ENCODE data around the gene SUPT3H. TPM values are rescaled to one million over a fixed set of nuclear protein-coding genes. Genes with fewer than 3 reads are reported as not detected.

The SUPT3H gene
- total RNA-seq, 3 donors from 2014 or later, result 6.9 to 15.1 (median 13.6) TPM

- Histone ChIP-seq H3K9me3 (no peaks in the 10 kb centered on the region), H3K4me3 (no peak overlapping the region), H3K36me3 (no peaks in the 10 kb centered on the region), H3K27ac (no peak overlapping the region), H3K4me1 (peaks cover 0 to 10% of the 10 kb centered on the region in 2 donors), H3K27me3 (peaks cover 0 to 19% of the 10 kb centered on the region in 2 donors)
- intact Hi-C loops (cut with DNase I; ENCODE audit: low total_unique reads), result no loop called here
- DNase-seq (ENCODE audit: low spot score in 2 of 2), result no peak
- TF ChIP-seq POLR2A (IDR thresholded peaks at IDR 0.05) (no peak), POLR2AphosphoS5 (IDR thresholded peaks at IDR 0.05) (no peak), CTCF (IDR thresholded peaks at IDR 0.05) (no peak)
These were observed 38.2 kb upstream of the SUPT3H start for GRCh38 chr6:45415788-45416518.

GRCh38 chr6:45415315-45415714, 37.6 kb upstream of the SUPT3H start:
- H3K27me3 ChIP-seq, result peaks cover 0 to 13% of the 10 kb centered on the region in 2 donors
- H3K9me3 ChIP-seq, result no peaks in the 10 kb centered on the region
- H3K4me3 ChIP-seq, result no peak overlapping the region
- intact Hi-C loops (cut with DNase I; ENCODE audit: low total_unique reads), result no loop called here
- TF ChIP-seq POLR2AphosphoS5 (IDR thresholded peaks at IDR 0.05) (no peak), POLR2A (IDR thresholded peaks at IDR 0.05) (no peak), CTCF (IDR thresholded peaks at IDR 0.05) (no peak)
- no peaks in the 10 kb centered on the region for H3K36me3 ChIP-seq
- peaks cover 0 to 3% of the 10 kb centered on the region in 2 donors for H3K4me1 ChIP-seq
- no peak for DNase-seq (ENCODE audit: low spot score in 2 of 2)
- H3K27ac ChIP-seq, result no peak overlapping the region

GRCh38 chr6:45411959-45412358, 34.2 kb upstream of the SUPT3H start:
- TF ChIP-seq POLR2A (IDR thresholded peaks at IDR 0.05), result no peak
- TF ChIP-seq POLR2AphosphoS5 (IDR thresholded peaks at IDR 0.05), result no peak
- TF ChIP-seq CTCF (IDR thresholded peaks at IDR 0.05), result no peak
- Histone ChIP-seq H3K4me1 (no peaks in the 10 kb centered on the region), H3K9me3 (no peaks in the 10 kb centered on the region), H3K27ac (no peak overlapping the region), H3K36me3 (no peaks in the 10 kb centered on the region), H3K27me3 (no peaks in the 10 kb centered on the region), H3K4me3 (no peak overlapping the region)
- intact Hi-C loops (cut with DNase I; ENCODE audit: low total_unique reads), result no loop called here
- DNase-seq (ENCODE audit: low spot score in 2 of 2), result no peak

GRCh38 chr6:45400021-45400420, 22.3 kb upstream of the SUPT3H start:
- intact Hi-C loops (cut with DNase I; ENCODE audit: low total_unique reads), result no loop called here
- H3K4me1 ChIP-seq, result no peaks in the 10 kb centered on the region
- DNase-seq (ENCODE audit: low spot score in 2 of 2), result no peak
- TF ChIP-seq POLR2A (IDR thresholded peaks at IDR 0.05), result no peak
- TF ChIP-seq CTCF (IDR thresholded peaks at IDR 0.05), result no peak
- no peak for TF ChIP-seq POLR2AphosphoS5 (IDR thresholded peaks at IDR 0.05)
- no peak overlapping the region for H3K4me3 ChIP-seq
- no peaks in the 10 kb centered on the region for H3K27me3 ChIP-seq
- H3K9me3 ChIP-seq, result no peaks in the 10 kb centered on the region
- no peak overlapping the region for H3K27ac ChIP-seq
- no peaks in the 10 kb centered on the region for H3K36me3 ChIP-seq

GRCh38 chr6:45398075-45398813, 20.5 kb upstream of the SUPT3H start:
- H3K36me3 ChIP-seq, result no peaks in the 10 kb centered on the region
- TF ChIP-seq POLR2A (IDR thresholded peaks at IDR 0.05) (no peak), POLR2AphosphoS5 (IDR thresholded peaks at IDR 0.05) (no peak), CTCF (IDR thresholded peaks at IDR 0.05) (no peak)
- DNase-seq (ENCODE audit: low spot score in 2 of 2), result no peak
- H3K4me3 ChIP-seq, result no peak overlapping the region
- H3K27ac ChIP-seq, result no peak overlapping the region
- intact Hi-C loops (cut with DNase I; ENCODE audit: low total_unique reads), result no loop called here
- no peaks in the 10 kb centered on the region for H3K27me3 ChIP-seq
- no peaks in the 10 kb centered on the region for H3K9me3 ChIP-seq
- H3K4me1 ChIP-seq, result no peaks in the 10 kb centered on the region

All from breast epithelium (tissue), 4 donors.